ENCODE results near the gene FMO1.

- no peak for TF ChIP-seq CTCF (IDR thresholded peaks at IDR 0.05; ENCODE audit: low read depth, low read length)
- TF ChIP-seq EZH2phosphoT487 (IDR thresholded peaks at IDR 0.05; ENCODE audit: low read depth), result no peak
These were observed 15.1 kb upstream of the FMO1 start for GRCh38 chr1:171233183-171233582.
